Subcutaneous adipose tissue (tissue), 4 donors: ENCODE data around the gene HECW1. TPM values are rescaled to one million over a fixed set of nuclear protein-coding genes. Genes with fewer than 3 reads are reported as not detected.

ENCODE experiments used
- CTCF ChIP-seq: fragments of 450-650 bp; IDR thresholded peaks from one replicate; pipeline ENCODE4 v1.5.1; 2016; ENCODE audit warnings: low read depth, mild to moderate bottlenecking, control low read depth, antibody characterized with exemption, moderate library complexity
- total RNA-seq, 4 donors: library from RNA; depleted of rRNA; stranded (reverse); fragments of >200 nt; gene quantifications; one replicate each; pipeline ENCODE4 v1.1.0, GENCODE V29; 2016

HECW1 gene
- total RNA-seq, 4 donors from 2014 or later = 0.38 to 2.2 (median 0.80) TPM

- no peak for TF ChIP-seq CTCF
Observed at GRCh38 chr7:43462836-43463235, 350.4 kb downstream of the HECW1 start.

DNA sequence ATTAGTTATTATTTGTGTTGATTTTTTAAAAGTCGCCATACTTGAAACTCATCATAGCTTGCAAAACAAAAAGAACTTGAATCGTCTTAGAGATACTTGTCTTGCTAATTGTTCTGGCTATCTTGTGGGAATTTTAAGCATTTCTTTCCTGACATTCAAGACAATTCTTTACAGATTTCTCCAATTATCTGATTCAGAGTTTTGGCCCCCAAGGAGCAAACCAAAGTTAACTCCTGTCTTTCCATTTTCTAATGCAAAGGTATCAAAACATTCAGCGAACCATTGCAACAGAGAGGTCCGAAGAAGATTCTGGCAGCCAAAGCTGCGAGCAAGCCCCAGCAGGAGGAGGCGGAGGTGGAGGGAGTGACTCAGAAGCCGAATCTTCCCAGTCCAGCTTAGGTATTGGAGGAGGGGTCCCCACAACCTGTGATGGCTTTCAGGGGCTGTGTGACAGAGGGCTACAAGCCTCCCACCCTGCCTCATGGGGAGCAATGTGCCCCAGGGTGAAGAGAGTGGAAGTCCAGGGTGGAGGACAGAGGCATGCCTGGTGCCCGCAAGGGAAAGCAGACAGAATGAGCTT is 351.0 kb downstream of the HECW1 start:
- no peak for TF ChIP-seq CTCF

GRCh38 chr7:43465581-43466554 is 353.4 kb downstream of the HECW1 start:
- no peak for TF ChIP-seq CTCF

DNA sequence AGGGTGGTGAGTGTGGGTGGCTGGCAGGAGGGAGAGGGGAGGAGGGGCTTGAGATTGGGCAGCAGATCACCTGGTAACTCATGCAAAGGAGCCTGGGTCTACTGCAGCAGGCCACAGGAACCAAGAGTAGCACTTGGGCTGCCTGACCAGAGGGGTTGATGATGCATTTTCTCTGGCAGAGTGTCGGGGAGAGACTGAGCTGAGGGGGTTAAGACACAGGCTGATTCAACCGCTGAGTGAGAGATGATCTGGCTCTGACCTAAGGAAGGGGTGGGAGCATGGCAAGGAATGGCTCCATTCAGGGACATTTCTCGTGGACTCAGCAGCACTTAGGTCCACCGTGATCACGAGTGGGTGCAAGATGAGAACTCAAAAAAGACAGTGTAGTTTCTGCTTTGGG is 355.0 kb downstream of the HECW1 start:
- TF ChIP-seq CTCF = no peak

DNA sequence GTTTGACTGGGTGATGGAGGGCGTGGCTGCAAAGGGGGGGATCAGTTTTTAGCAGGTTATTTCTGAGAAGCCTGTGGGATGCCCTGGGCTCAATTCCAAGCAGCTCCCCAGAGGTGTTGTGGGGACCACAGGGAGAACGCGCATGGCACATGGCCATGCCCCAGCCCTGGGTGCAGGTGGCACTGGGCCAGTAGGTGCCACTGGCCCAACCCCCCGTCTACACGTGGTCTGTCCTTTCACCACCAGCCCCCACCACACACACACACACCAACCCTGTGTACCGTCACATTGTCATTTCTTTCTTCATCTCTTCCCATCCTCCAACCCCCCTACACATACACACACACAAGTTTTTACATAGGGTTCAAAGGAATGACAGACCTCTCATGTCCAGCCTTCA is 355.4 kb downstream of the HECW1 start:
- TF ChIP-seq CTCF = no peak

GRCh38 chr7:43469051-43469450 is 356.6 kb downstream of the HECW1 start:
- no peak for TF ChIP-seq CTCF

DNA sequence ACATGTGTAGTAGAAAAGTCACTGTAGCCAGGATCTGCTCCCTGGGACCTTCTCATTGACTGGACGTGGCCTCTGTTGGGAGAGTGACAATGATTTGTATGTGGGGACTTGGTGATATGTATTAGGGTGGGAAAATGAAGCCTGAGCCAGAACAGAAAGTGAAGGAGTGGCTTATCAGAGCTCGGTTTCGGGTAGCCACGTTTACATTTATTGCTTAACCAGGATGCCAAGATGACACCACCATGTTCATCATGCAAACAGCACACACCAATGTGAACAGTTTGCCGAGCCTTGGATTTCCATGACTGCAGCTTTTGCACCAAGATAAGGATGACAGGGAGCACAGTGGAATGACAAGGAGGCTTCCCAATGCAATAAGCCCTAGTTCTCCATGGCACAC is 357.7 kb downstream of the HECW1 start:
- no peak for TF ChIP-seq CTCF
